HG02884 (cell line): ENCODE data around the gene EMC10.

Source experiments
- ATAC-seq: cut with Tn5 transposase; IDR thresholded peaks from one replicate; pipeline ENCODE4 v1.9.1; 2021; ENCODE audit warnings: mild to moderate bottlenecking, moderate library complexity; ENCODE audit not compliant: unreplicated experiment

Gene EMC10

DNA sequence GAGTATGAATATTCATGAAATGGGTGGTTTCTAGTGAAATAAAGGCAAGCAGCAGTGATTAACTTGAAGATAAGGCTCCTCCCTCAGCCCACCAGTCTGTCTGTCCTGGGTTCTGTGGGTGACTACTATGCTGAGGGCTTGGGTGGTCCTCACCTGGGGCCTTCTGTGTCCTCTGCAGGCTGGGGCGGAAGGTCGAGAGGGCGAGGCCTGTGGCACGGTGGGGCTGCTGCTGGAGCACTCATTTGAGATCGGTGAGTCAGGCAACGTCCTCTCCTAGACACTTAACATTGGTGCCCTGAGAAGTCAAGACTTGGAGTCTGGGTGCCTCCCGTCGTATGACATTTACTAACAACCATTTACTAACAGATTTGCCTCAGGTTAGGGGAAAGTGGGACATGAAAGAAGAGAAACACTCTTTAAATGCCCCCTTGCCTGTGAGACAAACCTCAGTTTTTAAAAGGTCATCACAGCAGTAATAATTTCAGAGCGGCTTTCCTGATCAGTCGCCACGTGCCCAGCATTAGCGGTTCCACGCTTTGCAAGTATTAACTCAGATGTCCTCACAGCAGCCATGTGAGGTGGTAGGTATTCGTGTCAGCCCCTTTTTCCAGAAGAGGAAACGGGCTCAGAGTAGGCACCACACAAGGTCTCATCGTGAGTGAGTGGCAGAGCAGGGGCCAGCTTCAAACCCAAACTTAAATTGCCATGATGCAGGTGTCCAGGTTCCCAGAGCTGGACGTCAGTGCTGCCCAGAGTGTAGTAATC lies 1.6 kb downstream of the EMC10 start:
- no peak for ATAC-seq

DNA sequence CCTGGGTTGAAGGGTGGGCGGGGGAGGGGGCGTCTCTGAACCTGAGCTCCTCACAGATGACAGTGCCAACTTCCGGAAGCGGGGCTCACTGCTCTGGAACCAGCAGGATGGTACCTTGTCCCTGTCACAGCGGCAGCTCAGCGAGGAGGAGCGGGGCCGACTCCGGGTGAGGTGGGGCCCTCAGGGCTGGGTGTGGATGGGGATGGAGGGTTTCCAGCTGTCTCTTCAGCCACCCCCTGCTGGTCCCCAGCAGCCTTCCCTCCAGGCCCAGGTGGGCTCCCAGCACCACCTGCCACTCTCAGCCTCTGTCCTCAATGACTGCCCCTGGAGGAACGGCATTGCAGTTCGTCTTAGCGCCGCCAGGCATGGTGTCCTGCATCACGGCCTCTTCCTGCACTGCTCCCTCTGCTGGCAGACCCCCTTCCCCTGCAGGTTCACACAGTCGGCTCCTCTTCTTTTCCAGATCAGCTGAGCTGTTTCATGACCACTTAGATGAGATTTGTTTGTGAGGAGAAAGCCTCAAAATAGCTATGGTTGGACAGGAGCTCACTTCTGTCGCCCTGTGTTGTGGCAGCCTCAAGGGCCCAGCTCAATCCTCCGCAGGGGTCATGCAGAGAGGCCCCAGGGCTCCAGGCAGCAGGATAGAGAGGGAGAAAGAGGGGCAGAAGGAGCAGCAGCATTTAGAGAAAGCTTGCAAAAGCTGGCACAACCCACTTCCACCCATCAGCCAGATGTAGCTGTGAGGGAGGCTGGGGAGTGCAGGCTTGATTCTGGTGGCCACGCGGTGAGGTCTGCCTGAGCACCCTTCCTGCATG lies 2.8 kb downstream of the EMC10 start:
- no peak for ATAC-seq

DNA sequence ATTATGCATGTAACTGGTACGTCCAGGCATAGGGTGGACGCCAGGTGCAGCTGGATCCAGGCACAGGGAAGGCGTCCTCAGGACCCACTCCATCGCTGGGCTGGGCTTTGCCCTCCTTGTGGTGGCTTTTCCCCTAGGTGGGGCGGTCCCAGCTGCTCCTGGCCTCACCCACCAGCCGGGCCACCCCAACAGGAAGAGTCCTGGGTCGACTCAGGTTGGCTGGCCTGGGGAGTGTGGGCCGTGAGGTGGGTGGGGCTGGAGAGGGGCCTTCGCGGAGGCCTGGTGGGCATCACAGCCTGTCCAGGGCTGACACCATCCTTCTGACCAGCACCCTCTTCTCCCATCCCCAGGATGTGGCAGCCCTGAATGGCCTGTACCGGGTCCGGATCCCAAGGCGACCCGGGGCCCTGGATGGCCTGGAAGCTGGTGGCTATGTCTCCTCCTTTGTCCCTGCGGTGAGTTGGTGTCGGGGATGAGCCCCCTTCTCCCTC lies 3.5 kb downstream of the EMC10 start:
- no peak for ATAC-seq

DNA sequence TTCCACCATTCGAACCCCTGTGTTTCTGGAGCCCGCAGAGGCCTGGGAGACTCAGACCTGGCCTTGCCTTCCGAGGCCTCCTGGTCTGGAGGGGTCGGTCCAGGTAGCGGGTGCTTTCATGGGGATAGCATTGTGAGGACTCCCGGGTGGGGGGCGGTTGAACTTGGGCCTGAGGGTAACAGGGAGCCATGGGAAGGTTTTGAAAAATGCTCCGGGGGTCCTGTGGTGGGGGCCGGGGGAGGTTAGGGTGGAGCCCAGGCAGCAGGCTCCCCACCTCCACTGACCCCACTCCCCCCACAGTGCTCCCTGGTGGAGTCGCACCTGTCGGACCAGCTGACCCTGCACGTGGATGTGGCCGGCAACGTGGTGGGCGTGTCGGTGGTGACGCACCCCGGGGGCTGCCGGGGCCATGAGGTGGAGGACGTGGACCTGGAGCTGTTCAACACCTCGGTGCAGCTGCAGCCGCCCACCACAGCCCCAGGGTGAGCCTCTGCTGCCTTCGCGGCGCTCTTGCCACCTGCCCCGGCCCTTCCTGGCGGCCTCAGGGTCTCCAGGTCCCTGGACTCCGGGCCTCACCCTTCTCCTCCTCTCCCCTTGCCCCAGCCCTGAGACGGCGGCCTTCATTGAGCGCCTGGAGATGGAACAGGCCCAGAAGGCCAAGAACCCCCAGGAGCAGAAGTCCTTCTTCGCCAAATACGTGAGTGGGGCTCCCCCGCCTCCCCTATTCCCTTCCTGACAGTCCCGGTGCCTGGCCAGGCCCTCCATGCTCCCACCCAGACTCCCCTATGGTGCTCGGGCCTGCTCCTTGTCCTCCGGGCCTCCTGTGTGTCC lies 4.2 kb downstream of the EMC10 start:
- ATAC-seq: no peak

DNA sequence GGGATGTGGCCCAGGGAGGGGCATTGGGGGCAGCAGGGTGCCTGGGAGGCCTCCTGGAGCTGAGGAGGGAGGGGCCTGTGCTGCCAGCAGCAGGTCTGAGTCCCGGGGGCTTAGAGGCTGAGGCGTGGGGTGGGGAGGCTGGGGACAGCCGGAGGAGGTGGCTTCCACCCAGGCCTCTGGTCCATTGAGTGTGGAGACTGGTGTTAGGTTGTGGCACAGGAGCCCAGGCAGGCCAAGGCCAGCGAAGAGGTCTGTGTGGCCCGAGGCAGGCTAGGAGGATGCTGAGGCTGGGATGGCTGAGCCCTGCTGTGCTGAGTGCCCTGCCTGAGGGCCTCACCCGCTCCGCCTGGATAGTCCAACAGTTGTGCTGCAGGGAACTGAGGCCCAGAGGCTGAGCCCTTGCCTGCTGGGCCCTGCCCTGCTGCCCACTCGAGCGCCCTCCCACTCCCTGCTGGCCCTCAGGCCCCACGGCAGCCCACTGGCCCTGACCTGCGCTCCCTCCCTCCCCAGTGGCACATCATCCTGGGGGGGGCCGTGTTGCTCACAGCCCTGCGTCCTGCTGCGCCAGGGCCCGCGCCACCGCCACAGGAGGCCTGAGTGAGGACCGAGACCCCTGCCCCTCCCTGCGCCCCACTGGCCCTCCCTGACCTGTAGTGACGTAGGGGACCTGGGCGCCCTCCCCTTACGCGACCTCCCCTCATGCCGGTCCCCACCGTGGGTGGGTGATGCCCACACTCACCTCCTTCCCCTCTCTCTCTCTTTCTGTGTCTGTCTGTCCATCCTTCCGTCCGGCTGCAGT lies 5.2 kb downstream of the EMC10 start:
- no peak for ATAC-seq

DNA sequence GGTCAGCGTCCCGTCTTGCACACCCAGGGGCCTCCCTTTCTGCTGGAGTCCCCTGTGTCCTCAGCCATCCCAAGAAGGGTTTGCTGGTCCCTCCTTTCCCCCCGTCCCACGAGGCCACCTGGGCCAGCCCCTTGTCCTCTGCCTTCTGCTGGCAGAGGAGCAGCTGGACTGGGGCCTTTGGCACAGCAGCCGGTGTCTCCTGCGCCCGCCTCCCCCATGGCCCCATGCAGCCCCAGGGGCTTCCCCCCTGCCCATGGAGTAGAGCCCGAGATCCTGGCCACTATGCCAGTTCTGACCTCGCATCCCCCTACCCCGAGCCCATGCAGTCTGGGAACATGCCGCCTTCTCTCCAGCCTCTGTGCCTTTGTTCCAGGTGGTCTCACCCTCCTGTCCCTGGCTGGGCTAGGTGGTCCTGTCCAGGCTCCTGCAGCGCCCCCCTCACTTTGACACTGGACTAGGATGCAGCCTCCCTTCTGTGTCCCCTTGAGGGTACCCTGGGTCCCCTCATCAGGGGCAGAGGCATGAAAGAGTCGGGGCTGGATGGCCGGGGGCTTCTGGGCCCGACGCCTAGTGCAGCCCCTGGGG lies 6.1 kb downstream of the EMC10 start:
- ATAC-seq: no peak

DNA sequence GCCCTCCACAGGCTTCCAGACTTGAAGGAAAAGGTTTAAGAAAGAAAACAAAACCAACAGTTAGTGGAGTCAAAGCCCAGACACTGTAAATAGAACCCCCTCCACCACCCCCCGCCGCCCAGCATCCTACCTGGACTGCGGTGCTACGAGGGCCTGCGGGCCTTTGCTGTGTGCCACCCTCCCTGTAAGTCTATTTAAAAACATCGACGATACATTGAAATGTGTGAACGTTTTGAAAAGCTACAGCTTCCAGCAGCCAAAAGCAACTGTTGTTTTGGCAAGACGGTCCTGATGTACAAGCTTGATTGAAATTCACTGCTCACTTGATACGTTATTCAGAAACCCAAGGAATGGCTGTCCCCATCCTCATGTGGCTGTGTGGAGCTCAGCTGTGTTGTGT lies 6.6 kb downstream of the EMC10 start:
- ATAC-seq: no peak

DNA sequence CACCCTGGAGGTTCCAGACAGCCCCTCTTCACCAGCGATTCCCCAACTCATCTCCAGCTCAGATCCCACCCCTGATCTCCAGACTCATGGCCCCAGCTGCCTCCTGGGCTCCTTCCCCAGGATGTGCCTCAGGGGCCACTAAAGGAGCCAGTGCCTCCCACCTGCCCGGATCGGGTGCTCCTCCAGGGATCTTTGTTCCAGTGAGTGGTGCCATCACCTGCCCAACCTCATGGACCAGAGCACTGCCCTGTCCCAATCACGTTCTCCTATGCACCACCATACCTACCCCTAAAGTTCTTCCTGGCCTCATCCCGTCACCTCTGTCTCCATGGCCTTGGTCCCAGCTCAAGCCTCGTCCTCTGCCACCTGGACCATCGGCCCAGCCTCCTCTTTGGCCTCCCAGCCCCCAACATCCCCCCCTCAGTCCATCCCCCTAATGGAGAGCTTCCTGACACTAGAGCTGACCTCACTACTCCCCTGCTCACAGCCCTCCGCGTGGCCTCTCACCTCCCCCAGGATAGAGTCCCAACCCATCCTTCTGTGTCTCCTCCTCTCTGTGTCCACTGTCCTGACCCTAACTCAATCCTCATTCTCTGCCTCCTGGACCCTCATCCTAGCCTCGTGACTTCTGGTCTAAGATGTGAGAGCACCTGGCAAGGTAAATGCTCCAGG lies 9.1 kb downstream of the EMC10 start:
- ATAC-seq: no peak

DNA sequence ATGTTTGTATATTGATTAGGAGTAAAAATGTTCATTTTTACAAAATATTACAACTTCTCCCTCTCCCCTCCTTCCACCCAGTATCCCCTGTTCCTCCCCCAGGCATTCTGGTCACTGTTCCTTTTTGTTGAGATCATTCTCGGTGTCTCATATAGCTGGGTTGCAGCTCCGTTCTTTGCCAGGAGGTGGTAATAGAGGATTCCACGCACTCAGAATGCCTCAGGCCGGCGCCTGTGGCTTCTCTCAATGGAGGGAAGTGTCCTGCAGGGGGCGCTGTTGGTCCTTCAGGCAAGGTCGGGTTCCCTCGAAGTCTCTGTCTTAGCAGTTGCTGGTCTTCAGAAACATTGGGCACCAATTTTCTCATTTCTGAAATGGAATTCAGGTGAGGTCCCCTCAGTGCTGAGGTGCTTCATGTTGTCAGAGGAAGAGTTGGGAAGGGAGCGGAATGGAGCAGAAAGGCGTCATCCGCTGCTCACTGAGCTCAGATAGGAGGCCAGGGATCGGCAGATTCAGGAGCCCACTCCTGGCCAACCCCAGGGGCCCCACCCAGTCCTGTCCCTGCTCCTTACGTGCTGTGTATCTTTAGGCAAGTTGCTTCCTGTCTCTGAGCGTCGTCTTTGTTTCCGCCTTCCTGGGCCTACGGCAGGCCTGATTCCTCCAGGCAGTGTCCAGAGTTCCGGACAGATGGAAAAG lies 10.7 kb downstream of the EMC10 start:
- no peak for ATAC-seq

DNA sequence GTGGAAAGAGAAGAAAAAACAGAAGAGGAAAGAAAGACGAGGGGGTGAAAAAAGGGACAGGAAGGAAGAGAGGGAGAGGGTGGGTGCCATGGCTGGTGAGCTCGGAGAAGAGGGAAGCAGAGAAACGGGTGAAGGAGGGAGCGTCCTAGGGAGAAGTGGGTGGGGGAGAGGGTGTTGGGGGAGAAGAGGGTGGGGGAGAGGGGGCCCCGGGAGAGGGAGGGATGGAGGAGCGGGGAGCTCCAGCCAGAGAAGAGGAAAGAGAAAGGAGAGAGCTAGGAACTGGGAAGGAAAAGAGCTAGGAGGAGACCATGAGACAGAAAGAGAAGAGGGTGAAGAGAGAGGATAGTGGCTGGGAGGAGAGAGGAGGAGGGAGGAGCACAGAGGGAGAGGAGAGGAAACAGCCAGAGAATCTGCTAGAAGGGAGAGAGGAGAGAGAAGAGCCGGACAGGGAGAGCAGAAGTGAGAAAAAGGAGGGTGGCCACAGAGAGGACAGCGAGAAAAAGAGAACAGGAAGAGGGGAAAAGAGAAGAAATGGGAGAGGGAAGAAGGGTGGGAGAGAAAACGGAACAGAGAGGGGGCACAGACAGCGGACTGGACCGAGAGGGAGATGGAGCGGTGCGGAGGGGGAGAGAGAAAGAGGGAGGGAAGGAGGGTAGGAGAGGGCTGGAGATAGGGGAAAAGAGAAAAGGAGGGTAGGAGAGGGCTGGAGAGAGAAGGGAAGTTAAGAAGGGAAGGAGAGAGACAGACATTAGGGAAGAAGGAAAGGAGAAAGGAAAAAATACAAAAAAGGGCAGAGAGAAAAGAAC lies 12.3 kb downstream of the EMC10 start:
- no peak for ATAC-seq

DNA sequence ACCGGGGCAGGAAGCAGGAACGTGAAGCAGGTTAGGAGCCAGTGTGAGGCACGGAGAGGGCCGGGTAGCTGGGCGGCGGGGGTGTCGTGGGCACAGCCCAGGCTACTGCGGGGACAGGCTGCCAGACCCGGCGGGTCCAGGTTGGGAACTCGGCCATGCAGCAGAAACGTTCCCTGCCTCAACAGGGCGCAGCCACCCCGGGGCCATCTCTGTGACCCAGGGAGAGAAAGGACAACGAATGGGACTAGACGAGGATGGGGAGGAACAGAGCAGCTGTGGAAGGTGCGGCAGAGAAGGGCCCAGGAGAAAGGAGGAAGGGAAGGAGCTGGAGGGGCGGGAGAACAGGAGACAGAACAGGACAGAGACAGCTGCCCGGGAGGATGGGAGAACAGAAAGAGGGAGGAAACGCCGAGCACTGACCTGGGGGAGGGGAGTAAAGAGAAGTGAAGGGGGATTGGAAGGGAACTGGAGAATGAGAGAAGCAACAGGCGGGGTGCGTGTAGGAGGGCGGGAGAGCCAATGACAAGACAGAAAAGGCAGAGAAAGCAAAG lies 13.2 kb downstream of the EMC10 start:
- ATAC-seq: no peak

DNA sequence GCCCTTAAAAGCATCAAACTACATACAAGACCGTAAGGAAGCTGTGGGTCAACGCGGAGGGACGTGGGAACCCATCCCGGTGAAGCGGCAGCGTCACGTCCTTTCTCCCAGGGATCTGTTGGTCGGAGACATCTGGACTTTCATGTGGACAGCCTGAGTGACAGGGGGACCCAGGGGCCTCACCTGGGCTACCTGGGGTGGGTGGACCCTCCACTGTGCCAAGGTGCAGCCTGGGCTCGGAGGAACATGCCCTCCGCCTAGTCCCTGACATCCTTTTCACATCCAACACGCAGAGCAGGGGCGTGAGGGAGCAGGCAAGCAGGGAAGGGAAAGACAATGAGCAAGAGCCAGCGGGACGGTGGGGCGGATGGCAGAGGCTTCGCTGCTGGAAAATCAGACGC lies 14.1 kb downstream of the EMC10 start:
- ATAC-seq: no peak

DNA sequence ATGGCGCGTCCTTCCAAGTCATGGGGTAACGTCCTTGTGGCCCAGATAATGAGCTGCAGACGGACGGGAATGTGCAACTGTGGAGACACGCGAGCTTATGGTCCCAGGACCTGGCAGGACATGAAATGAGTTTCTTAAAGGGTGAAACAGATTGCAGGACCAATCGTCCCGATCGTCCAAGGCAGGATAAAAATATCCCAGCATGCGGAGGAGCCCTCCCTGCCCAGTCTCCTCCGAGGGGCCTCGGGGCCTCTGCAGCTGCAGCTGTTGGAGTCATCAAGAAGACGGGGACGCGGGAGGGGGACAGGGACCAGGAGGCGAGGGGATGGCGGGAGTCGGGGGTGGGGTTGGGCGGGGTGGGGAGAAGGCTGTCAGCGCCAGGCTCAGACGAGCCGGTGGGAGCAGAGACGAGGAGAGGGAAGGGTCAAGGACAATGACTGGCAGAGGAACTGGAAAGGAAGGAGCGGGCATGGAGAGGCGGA lies 14.7 kb downstream of the EMC10 start:
- ATAC-seq: no peak

DNA sequence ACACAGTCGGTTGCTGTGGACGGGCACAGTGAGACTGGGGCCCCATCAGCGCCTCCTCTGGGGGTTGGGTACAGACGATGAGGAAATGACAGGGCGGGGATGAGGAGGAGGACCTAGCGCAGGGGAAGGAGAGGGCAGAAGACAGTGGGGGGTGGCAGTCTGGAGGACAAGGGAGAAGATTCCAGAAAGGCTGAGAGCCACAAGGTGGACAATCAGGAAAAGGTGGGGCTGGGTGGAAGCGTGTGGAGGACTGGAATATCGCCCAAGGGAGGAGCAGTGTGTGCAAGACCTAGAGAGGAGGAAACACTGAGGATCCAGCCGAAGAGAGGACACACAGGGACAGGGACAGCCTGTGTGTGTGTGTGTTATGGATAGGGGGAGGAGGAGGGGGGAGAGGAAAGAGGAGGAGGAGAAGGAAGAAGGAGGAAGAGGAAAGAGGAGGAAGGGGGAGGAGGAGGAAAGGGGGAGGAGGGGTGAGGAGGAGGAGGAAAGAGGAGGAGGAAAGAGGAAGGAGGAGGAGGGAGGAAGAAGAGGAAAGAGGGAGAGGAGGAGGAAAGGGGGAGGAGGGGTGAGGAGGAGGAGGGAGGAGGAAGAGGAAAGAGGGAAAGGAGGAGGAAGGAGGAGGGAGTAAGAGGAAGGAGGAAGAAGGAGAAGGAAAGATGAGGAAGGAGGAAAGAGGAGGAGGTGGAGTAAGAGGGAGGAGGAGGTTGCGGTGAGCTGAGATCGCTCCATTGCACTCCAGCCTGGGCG lies 16.2 kb downstream of the EMC10 start:
- no peak for ATAC-seq

DNA sequence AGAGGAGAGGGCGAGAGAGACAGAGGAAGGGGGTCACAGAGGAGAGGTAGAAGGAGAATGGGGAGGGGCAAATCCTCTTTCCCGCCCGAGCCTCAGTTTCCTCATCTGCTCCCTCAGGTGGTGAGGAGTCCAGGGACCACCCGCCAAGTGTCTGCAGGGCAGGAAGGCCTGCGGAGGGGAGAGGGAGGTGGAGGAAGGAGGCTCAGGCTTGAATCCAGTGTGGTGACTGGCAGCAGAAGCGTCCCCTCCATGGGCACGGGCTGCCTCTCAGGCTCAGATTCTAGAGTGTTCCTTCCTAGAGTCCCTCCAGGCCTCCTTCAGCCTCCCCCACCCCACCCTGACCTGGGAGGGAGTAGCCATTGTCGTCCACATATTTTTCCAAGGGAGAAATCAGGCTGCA lies 16.9 kb downstream of the EMC10 start:
- ATAC-seq: no peak

DNA sequence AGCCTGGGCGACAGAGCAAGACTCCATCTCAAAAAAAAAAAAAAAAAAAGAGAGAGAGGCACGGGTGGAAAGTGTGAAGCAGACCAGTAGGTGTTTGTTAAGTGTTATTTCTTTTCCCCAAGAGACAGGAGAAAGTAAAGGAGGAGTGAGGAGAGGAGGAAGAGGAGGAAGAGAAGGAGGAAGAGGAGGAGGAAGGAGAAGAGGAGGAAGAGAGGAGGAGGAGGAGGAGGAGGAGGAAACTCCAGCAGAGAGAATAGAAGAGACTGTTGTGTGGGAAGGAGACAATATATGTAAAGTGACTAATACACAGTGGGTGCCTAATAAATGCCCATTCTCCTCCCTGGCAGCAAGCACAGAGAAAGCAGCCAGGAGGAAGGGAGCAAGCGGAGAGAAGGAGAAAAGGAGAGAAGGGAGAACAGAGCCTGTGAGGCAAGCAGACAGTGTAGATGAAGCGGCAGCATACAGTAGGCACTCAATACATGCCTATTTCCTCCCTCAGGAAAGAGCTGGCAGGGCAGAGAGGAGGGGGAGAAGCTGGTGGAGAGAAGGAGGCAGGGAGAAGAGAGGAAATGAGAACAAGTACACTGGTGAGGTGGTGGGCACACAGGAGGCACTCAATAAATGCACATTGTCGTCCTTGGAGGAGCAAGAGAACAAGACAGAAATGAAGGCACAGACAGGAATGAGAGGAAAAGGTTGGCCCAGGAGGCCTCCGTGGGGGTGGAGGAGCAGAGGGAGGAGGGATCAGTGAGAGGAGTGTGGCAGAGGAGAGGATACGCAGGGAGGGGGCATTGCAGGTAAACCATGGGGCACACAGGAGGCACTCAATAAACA lies 18.1 kb downstream of the EMC10 start:
- no peak for ATAC-seq
